ENCODE data around the gene OSBP.

Gene OSBP

DNA sequence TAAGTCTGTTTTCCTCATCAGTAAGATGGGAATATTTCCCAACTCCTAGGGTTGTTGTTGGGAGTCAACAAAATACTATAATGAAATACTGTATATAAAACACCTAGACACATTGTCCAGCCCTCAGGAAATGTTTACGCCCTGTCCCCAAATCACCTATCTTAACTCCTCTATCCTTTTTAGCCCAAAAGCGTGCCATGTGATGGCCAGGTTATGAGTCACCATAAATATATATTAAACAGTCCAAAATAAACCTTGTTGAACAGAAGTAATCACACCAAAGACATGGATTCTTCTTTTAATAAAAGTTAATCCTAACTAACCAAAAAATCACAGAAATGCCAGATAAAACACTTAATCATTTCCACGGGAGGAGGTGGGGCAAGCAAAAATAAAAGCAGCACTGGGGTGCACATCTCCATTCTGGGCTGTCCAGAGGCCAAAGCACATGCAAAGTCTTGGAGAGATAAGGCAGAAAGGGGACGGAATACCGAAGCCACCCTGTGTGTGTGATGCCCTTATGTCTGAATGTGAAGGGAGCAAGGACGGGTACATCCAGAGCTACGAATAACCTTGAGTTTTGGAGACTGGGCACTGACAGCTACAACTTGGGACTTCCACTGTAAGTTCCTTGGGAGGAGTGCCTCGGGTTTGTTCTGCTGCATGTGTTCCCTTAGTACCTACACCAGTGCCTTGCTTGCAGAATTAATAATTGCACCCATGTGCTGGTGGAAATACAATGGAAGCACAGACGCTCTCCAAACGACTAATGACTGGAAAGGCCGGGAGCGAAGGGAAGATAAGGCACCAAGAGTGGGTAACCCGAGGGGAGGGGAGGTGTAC lies 1.1 kb downstream of the OSBP start:
- peaks cover 13% of the 10 kb centered on the region for H3K79me2 ChIP-seq (ENCODE audit: control insufficient read depth, insufficient read depth, low read length, poor library complexity)
- no peak overlapping the region for H2BK5ac ChIP-seq (ENCODE audit: low read depth, low read length, poor library complexity)
- H3K4me3 ChIP-seq (ENCODE audit: low read depth, low read length): peak overlapping the region; percentile 99
- no peaks in the 10 kb centered on the region for H3K9me3 ChIP-seq (ENCODE audit: insufficient read depth, low read depth, low read length)
- H3K4me1 ChIP-seq (ENCODE audit: control insufficient read depth in 1 of 2, insufficient read depth in 2 of 2, low read length in 2 of 2): peaks cover 5 to 6% of the 10 kb centered on the region in 2 experiments
- H2AK5ac ChIP-seq (ENCODE audit: low read length): no peak overlapping the region
- no peak overlapping the region for H3K23ac ChIP-seq (ENCODE audit: low read length)
- DNase-seq: peak in 1 of 2 donors; percentile 12
- H3K4ac ChIP-seq (ENCODE audit: low read depth, low read length): peak overlapping the region; percentile 75
- H3K27ac ChIP-seq (ENCODE audit: low read depth, low read length): peak overlapping the region; percentile 93
- no peaks in the 10 kb centered on the region for H3K27me3 ChIP-seq (ENCODE audit: insufficient read depth, low read length)
- H2BK120ac ChIP-seq (ENCODE audit: insufficient read depth, low read length, poor library complexity): peak overlapping the region; percentile 5
- H3K79me1 ChIP-seq (ENCODE audit: low read length): peaks cover 7% of the 10 kb centered on the region
- H3K4me2 ChIP-seq (ENCODE audit: low read length): peak overlapping the region; percentile 94
- peak overlapping the region; percentile 99 for H3K14ac ChIP-seq (ENCODE audit: low read length)
- H4K91ac ChIP-seq (ENCODE audit: low read depth, low read length): no peak overlapping the region
- peak overlapping the region; percentile 98 for H3K18ac ChIP-seq (ENCODE audit: low read length)
- no peak overlapping the region for H2BK12ac ChIP-seq (ENCODE audit: low read length)
- no CpG with 5 or more reads among the region's 13 CpGs for WGBS (ENCODE audit: extremely low coverage, insufficient coverage, insufficient read length)
- peak overlapping the region; percentile 4 for H4K12ac ChIP-seq (ENCODE audit: low read depth, low read length)
- no peak overlapping the region for H2AFZ ChIP-seq (ENCODE audit: insufficient read depth, low read length, poor library complexity)
- peaks cover 6 to 10% of the 10 kb centered on the region in 2 experiments for H3K36me3 ChIP-seq (ENCODE audit: control insufficient read depth in 1 of 2, insufficient read depth in 2 of 2, low read length in 2 of 2)
- no peak overlapping the region for H4K8ac ChIP-seq (ENCODE audit: low read depth, low read length)
- peak overlapping the region; percentile 69 for H3K9ac ChIP-seq (ENCODE audit: low read length)

DNA sequence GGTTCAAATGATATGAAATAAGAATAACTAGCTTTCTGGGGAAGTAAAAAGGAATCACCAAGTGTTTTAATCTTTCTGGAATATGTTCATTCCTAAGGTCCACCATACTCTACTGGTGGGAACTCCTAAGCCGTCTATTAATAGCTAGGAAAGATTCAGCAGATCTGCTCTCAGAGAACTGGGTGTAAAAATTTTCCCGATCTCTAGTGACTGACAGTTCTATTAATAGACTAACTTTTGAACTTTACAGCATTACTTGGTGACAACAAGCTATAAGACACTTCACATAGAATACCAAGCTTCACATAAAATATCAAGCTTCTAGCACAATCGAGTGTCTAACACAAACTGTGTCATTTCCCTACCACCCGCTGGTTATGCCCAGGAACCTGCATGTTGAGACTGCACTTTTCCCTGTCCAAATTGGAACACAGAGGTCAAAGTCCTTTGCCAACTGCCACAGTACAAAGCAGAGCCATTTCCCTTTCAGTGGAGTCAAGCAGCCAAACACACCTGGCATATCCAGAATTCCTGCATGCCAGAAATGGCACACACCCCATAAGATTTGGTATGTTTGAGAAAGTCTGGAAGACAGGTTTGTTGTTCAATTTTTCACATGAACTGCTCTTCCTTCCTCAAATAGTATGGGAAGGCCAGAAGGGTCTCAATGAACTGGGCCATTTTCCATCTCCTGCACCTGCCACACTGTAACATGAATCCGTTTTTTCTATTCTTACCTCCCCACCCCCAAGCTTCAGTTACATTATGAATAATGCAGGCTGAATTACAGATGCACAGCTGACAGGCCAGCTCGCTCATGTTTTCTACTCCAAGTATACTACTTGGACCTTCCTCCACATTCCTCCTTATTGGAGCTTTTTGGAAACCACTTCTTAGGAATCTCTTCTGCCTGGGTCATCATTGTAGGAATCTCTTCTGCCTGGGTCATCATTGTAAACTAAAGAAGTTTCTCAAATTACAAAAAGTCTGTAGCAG lies 3.7 kb downstream of the OSBP start:
- no peak overlapping the region for H4K8ac ChIP-seq (ENCODE audit: low read depth, low read length)
- no peaks in the 10 kb centered on the region for H3K9me3 ChIP-seq (ENCODE audit: insufficient read depth, low read depth, low read length)
- H3K14ac ChIP-seq (ENCODE audit: low read length): no peak overlapping the region
- peaks cover 7% of the 10 kb centered on the region for H3K79me1 ChIP-seq (ENCODE audit: low read length)
- H3K9ac ChIP-seq (ENCODE audit: low read length): no peak overlapping the region
- H2BK5ac ChIP-seq (ENCODE audit: low read depth, low read length, poor library complexity): no peak overlapping the region
- H3K4me1 ChIP-seq (ENCODE audit: control insufficient read depth in 1 of 2, insufficient read depth in 2 of 2, low read length in 2 of 2): peaks cover 5 to 6% of the 10 kb centered on the region in 2 experiments
- H3K79me2 ChIP-seq (ENCODE audit: control insufficient read depth, insufficient read depth, low read length, poor library complexity): peaks cover 13% of the 10 kb centered on the region
- no peak overlapping the region for H4K12ac ChIP-seq (ENCODE audit: low read depth, low read length)
- no CpG with 5 or more reads among the region's 6 CpGs for WGBS (ENCODE audit: extremely low coverage, insufficient coverage, insufficient read length)
- peak in 1 of 2 donors; percentile 51 for DNase-seq
- H3K23ac ChIP-seq (ENCODE audit: low read length): no peak overlapping the region
- H3K18ac ChIP-seq (ENCODE audit: low read length): no peak overlapping the region
- no peak overlapping the region for H2BK120ac ChIP-seq (ENCODE audit: insufficient read depth, low read length, poor library complexity)
- no peak overlapping the region for H2BK12ac ChIP-seq (ENCODE audit: low read length)
- no peak overlapping the region for H3K27ac ChIP-seq (ENCODE audit: low read depth, low read length)
- H2AFZ ChIP-seq (ENCODE audit: insufficient read depth, low read length, poor library complexity): no peak overlapping the region
- H3K4ac ChIP-seq (ENCODE audit: low read depth, low read length): peak overlapping the region; percentile 9
- no peak overlapping the region for H3K4me2 ChIP-seq (ENCODE audit: low read length)
- no peaks in the 10 kb centered on the region for H3K27me3 ChIP-seq (ENCODE audit: insufficient read depth, low read length)
- peaks cover 10 to 24% of the 10 kb centered on the region in 2 experiments for H3K36me3 ChIP-seq (ENCODE audit: control insufficient read depth in 1 of 2, insufficient read depth in 2 of 2, low read length in 2 of 2)
- no peak overlapping the region for H4K91ac ChIP-seq (ENCODE audit: low read depth, low read length)
- H2AK5ac ChIP-seq (ENCODE audit: low read length): no peak overlapping the region
- no peak overlapping the region for H3K4me3 ChIP-seq (ENCODE audit: low read depth, low read length)

GRCh38 chr11:59610289-59610688 lies 5.3 kb downstream of the OSBP start:
- Histone ChIP-seq H4K12ac (ENCODE audit: low read depth, low read length) (no peak overlapping the region), H3K4me3 (ENCODE audit: low read depth, low read length) (no peak overlapping the region), H2AFZ (ENCODE audit: insufficient read depth, low read length, poor library complexity) (no peak overlapping the region), H3K9ac (ENCODE audit: low read length) (no peak overlapping the region), H2BK12ac (ENCODE audit: low read length) (no peak overlapping the region), H3K9me3 (ENCODE audit: insufficient read depth, low read depth, low read length) (no peaks in the 10 kb centered on the region), H3K79me2 (ENCODE audit: control insufficient read depth, insufficient read depth, low read length, poor library complexity) (peaks cover 11% of the 10 kb centered on the region), H4K91ac (ENCODE audit: low read depth, low read length) (no peak overlapping the region), H3K23ac (ENCODE audit: low read length) (no peak overlapping the region), H3K18ac (ENCODE audit: low read length) (no peak overlapping the region), H3K27me3 (ENCODE audit: insufficient read depth, low read length) (no peaks in the 10 kb centered on the region), H3K27ac (ENCODE audit: low read depth, low read length) (no peak overlapping the region), H3K79me1 (ENCODE audit: low read length) (no peaks in the 10 kb centered on the region), H4K8ac (ENCODE audit: low read depth, low read length) (no peak overlapping the region), H3K36me3 (ENCODE audit: control insufficient read depth in 1 of 2, insufficient read depth in 2 of 2, low read length in 2 of 2) (peaks cover 10 to 35% of the 10 kb centered on the region in 2 experiments), H2AK5ac (ENCODE audit: low read length) (no peak overlapping the region), H3K14ac (ENCODE audit: low read length) (no peak overlapping the region), H3K4me2 (ENCODE audit: low read length) (no peak overlapping the region), H3K4ac (ENCODE audit: low read depth, low read length) (no peak overlapping the region), H3K4me1 (ENCODE audit: control insufficient read depth in 1 of 2, insufficient read depth in 2 of 2, low read length in 2 of 2) (peaks cover 3 to 4% of the 10 kb centered on the region in 2 experiments), H2BK120ac (ENCODE audit: insufficient read depth, low read length, poor library complexity) (no peak overlapping the region), H2BK5ac (ENCODE audit: low read depth, low read length, poor library complexity) (no peak overlapping the region)
- no CpG with 5 or more reads among the region's 7 CpGs for WGBS (ENCODE audit: extremely low coverage, insufficient coverage, insufficient read length)
- no peak for DNase-seq

DNA sequence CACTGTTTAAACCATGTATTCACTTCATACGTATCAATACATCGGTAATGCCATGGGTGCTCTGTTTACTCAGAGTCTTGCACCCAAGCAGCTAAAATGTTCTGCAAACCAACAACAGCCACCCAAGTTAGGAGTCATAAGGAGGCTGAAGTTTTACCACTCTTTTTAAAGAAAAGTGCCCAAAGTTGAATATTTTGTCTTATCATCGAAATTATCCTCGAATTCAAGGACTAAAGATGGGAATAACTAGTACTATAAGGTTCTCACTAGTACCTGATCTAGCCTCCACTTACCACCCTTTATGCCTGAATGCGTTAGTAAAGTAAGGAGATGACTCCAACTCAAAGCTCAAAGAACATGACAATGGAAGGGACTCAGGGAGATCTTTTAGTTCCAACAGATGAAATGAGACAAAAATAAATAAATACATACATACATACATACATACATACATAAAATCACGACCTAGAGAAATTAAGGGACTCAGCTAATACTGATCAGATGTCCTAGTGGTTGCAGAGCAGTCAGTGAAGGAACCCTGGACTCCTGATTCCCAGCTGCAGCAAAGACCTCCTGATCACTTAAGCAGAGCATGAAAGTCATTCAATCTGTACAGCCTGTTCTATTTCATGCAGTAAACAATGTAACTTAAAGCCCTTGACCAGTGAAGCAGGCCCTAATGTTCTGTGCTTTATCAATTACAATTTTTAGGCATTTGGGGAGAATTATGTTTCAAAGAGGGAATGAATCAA lies 7.7 kb downstream of the OSBP start:
- H4K91ac ChIP-seq (ENCODE audit: low read depth, low read length): no peak overlapping the region
- no peak overlapping the region for H3K4me2 ChIP-seq (ENCODE audit: low read length)
- H3K14ac ChIP-seq (ENCODE audit: low read length): no peak overlapping the region
- no peak overlapping the region for H2BK12ac ChIP-seq (ENCODE audit: low read length)
- no peak overlapping the region for H3K9ac ChIP-seq (ENCODE audit: low read length)
- no peak overlapping the region for H2AK5ac ChIP-seq (ENCODE audit: low read length)
- H3K4me1 ChIP-seq (ENCODE audit: control insufficient read depth in 1 of 2, insufficient read depth in 2 of 2, low read length in 2 of 2): no peaks in the 10 kb centered on the region
- no peak for DNase-seq
- H3K18ac ChIP-seq (ENCODE audit: low read length): no peak overlapping the region
- H3K36me3 ChIP-seq (ENCODE audit: control insufficient read depth in 1 of 2, insufficient read depth in 2 of 2, low read length in 2 of 2): peaks cover 16 to 44% of the 10 kb centered on the region in 2 experiments
- H3K27ac ChIP-seq (ENCODE audit: low read depth, low read length): no peak overlapping the region
- no peak overlapping the region for H2AFZ ChIP-seq (ENCODE audit: insufficient read depth, low read length, poor library complexity)
- no CpG with 5 or more reads among the region's 6 CpGs for WGBS (ENCODE audit: extremely low coverage, insufficient coverage, insufficient read length)
- no peak overlapping the region for H4K12ac ChIP-seq (ENCODE audit: low read depth, low read length)
- no peaks in the 10 kb centered on the region for H3K79me1 ChIP-seq (ENCODE audit: low read length)
- H3K27me3 ChIP-seq (ENCODE audit: insufficient read depth, low read length): no peaks in the 10 kb centered on the region
- H3K23ac ChIP-seq (ENCODE audit: low read length): no peak overlapping the region
- no peak overlapping the region for H2BK120ac ChIP-seq (ENCODE audit: insufficient read depth, low read length, poor library complexity)
- no peaks in the 10 kb centered on the region for H3K9me3 ChIP-seq (ENCODE audit: insufficient read depth, low read depth, low read length)
- H2BK5ac ChIP-seq (ENCODE audit: low read depth, low read length, poor library complexity): no peak overlapping the region
- peaks cover 2% of the 10 kb centered on the region for H3K79me2 ChIP-seq (ENCODE audit: control insufficient read depth, insufficient read depth, low read length, poor library complexity)
- no peak overlapping the region for H3K4ac ChIP-seq (ENCODE audit: low read depth, low read length)
- no peak overlapping the region for H4K8ac ChIP-seq (ENCODE audit: low read depth, low read length)
- no peak overlapping the region for H3K4me3 ChIP-seq (ENCODE audit: low read depth, low read length)
